Esophagus muscularis mucosa (tissue), 4 donors: Measurements from ENCODE around the gene WFDC1.

Source experiments
- CTCF ChIP-seq, 3 experiments: fragments of 200-600 bp in 2 of 3; fragments of 450-650 bp in 1 of 3; sonication (generic) in 2 of 3; IDR thresholded peaks; one replicate each; pipeline ENCODE4 v1.5.1; 2017 to 2019; ENCODE audit warnings: antibody characterized with exemption in 3 of 3, mild to moderate bottlenecking in 2 of 3, moderate library complexity in 1 of 3
- EP300 ChIP-seq: sonication (generic); formaldehyde crosslinking; IDR thresholded peaks from one replicate; pipeline ENCODE4 v1.6.1; 2017; ENCODE audit warnings: antibody characterized with exemption
- POLR2A ChIP-seq: fragments of 450-650 bp; IDR thresholded peaks from one replicate; pipeline ENCODE4 v1.6.1; 2017; ENCODE audit warnings: antibody characterized with exemption, moderate library complexity, mild to moderate bottlenecking, low read depth
- POLR2AphosphoS5 ChIP-seq, 2 donors: sonication (generic); formaldehyde crosslinking; IDR thresholded peaks; one replicate each; pipeline ENCODE4 v1.6.1; 2017; ENCODE audit warnings: antibody characterized with exemption in 2 of 2

DNA sequence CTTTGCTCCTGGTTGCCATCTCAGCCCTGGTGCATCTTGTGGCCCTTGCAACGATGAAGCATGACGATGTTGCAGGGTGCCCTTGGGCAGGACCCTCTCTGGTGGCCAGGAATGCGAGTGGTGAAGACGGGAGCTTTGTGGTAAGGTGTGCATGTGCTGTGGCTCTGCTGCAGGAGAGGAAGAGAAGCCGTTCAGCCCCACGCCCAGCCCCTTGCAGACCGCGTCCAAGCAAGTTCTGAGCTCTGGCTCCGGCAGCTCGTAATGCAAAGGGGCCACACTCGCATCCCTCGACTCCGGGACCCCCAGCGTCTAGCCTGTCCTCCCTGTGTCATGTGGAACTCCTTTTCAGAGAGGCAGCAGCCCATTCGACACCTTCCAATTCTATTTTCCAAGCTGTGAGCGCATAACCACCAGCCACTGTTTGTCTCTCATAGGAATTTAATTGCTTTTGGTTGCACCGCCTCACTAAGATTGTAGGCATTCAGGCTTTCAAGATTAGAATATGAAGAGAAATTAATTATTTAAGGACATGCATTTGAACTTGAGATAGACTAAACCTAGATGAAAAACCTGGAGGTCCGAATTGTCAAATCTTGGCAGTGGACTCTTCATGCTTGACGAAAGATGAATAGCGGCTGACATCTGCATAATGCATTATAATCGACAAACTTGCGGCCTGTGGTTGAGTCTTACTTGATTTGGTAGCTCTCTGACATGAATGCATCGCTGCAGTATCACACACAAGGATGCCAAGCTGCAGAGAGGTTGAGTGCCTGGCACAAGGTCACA is 33.7 kb upstream of the WFDC1 start:
- TF ChIP-seq EP300 (no peak), CTCF (IDR thresholded peaks at IDR 0.05) (no peak), POLR2A (no peak), POLR2AphosphoS5 (IDR thresholded peaks at IDR 0.05) (no peak)
